GM21515 (cell line): ENCODE data around the gene TRIOBP.
"Not testable (repeated sequence)": the region's sequence is repeated elsewhere in the genome, so short reads cannot be mapped to it uniquely, and the experiment has no call there.

Experiments used
- ATAC-seq: cut with Tn5 transposase; IDR thresholded peaks from one replicate; pipeline ENCODE4 v1.9.1; 2021; ENCODE audit not compliant: unreplicated experiment

The TRIOBP gene, protein sequence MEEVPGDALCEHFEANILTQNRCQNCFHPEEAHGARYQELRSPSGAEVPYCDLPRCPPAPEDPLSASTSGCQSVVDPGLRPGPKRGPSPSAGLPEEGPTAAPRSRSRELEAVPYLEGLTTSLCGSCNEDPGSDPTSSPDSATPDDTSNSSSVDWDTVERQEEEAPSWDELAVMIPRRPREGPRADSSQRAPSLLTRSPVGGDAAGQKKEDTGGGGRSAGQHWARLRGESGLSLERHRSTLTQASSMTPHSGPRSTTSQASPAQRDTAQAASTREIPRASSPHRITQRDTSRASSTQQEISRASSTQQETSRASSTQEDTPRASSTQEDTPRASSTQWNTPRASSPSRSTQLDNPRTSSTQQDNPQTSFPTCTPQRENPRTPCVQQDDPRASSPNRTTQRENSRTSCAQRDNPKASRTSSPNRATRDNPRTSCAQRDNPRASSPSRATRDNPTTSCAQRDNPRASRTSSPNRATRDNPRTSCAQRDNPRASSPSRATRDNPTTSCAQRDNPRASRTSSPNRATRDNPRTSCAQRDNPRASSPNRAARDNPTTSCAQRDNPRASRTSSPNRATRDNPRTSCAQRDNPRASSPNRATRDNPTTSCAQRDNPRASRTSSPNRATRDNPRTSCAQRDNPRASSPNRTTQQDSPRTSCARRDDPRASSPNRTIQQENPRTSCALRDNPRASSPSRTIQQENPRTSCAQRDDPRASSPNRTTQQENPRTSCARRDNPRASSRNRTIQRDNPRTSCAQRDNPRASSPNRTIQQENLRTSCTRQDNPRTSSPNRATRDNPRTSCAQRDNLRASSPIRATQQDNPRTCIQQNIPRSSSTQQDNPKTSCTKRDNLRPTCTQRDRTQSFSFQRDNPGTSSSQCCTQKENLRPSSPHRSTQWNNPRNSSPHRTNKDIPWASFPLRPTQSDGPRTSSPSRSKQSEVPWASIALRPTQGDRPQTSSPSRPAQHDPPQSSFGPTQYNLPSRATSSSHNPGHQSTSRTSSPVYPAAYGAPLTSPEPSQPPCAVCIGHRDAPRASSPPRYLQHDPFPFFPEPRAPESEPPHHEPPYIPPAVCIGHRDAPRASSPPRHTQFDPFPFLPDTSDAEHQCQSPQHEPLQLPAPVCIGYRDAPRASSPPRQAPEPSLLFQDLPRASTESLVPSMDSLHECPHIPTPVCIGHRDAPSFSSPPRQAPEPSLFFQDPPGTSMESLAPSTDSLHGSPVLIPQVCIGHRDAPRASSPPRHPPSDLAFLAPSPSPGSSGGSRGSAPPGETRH (N-terminal part only)

DNA sequence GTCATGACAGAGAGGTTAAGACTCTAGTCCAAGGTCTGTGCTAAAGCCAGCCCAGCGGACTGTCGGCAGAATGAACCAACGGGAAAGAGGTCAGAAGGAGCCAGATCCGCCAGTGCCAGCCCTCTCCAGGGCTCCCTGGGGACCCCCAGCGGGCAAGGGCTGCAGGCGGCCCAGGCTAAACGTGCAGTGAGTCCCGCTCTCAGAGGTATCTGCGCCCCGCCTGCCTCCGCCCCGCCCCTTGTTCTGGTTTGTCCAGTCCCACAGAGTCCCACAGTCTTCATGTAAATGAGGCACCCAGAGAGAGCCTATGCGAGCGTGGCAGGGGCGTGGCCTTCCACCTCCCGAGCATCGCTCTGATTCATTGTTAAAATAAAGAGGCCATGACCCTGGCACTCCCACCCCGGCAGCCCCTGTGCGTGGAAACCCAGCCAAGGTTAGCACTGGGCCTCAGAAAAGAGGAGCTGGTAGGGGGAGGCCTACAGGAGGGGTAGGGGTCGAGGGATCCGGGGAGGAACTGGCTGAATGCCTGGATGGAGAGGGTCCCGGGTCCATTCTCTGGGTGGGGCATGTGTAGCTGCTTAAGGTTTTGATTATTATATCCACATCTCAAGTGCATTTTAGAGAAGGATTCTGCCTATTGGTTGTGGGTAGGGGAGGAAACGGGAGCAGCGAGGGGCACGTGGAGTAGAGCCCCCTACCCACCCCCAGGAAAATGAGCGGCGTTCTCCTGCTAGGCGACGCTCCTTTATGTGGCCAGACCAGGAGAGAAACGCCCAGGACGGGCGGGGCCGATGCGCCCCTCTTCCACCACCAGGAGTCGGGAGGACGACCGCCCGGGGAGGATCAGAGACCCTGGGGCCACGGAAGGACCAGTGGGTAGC is at the start of gene TRIOBP:
Gene TRIOBP, plus strand, starts transcription at position 392 of the 881 bp plus-strand sequence. CDS start 4,318 bp downstream, outside the sequence.
- ATAC-seq = peak; percentile 83

DNA sequence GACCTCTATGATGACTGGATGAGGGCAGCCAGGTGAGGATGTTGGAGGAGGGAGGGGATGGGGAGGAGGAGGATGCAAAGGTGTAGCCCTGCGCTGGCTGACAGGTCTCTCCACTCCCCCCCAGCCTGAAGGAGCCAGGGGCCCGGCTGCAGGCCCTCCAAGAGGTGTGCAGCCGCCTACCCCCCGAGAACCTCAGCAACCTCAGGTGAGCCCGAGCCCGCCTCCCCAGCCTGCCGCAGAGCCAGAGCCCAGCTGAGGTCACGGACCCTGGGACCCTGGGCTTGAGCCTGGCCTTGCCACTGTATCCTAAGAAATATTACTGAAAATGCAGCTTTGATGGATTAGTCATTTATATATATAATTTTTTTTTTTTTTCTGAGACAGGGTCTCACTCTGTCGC is 49.5 kb upstream of the TRIOBP start:
- no peak for ATAC-seq

DNA sequence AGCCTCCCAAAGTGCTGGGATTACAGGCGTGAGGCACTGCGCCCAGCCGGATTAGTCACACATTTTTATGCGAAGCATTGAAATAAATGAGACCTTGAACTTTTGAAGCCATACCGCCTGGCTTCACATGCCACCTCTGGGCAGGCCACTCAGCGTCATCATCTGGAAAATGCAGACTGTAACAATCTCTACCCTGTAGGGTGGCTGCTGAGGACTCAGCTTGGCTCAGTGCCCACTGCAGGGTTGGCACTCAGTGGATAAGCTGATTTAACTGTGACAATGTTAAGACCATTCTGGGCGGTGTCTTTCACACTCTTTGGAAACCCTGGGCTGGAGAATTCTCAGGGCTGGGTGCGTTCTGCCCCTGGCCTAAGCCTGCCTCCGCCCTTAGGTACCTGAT is 48.9 kb upstream of the TRIOBP start:
- no peak for ATAC-seq

DNA sequence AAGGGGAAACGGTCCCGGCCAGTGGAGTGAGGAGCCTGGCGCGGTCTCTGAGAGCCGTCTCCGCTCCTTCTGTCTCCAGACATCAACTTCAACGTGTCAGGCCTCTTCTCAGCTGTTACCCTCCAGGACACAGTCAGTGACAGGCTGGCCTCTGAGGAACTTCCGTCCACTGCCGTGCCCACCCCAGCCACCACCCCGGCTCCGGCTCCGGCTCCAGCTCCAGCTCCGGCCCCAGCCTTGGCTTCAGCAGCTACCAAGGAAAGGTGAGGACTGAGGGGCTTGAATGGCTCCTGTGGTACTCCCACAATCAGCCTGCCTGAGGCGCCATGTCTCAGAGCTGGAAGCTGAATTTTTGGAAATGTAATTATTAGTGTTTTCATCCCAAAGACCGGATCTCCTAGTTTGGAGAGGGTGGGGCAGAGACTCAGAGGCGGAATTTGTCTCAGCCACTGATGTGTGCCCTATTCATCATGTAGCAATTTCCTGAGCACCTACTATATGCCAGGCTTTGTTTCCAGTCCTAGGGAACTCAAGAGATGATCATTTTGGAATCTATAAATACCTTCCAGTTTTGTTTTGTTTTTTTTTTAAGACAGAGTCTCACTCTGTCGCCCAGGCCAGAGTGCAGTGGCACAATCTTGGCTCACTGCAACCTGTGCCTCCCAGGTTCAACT is 46.2 kb upstream of the TRIOBP start:
- ATAC-seq = no peak

DNA sequence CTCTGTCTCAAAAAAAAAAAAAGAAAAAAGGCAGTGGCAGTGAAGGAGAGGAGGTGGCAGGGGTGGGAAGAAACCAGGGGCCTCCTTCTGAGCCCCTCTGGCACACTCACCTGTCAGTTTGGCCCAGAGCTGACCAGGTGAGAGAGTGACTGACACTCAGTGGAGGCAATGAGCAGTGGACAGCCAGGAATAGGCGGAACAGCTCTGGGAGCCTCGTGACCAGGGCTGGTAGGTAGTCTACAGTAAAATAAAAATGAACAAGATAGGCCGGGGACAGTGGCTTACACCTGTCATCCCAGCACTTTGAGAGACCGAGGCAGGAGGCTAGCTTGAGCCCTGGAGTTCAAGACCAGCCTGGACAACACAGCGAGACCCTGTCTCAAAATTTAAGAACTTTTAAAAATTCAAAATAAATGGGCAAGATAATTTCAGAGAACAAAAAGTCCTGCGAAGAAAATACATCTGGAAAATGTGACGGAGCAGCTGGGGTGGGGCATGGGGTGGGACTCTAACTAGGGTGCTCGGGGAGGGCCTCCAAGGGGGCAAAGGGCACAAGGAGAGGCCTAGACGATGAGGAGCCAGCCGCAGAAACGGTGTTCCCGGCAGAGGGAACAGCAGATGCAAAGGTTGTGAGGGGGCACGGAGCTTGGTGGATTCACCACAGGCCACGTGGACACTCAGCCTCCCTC is 42.1 kb upstream of the TRIOBP start:
- no peak for ATAC-seq

DNA sequence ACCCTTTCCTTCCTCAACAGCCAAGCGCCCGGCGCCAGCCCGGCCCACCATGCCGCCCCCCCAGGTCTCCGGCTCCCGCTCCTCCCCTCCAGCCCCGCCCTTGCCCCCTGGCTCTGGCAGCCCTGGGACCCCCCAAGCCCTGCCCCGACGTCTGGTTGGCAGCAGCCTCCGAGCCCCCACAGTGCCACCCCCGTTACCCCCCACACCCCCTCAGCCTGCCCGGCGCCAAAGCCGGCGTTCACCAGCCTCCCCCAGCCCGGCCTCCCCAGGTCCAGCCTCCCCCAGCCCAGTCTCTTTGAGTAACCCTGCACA is 41.6 kb upstream of the TRIOBP start:
- no peak for ATAC-seq

DNA sequence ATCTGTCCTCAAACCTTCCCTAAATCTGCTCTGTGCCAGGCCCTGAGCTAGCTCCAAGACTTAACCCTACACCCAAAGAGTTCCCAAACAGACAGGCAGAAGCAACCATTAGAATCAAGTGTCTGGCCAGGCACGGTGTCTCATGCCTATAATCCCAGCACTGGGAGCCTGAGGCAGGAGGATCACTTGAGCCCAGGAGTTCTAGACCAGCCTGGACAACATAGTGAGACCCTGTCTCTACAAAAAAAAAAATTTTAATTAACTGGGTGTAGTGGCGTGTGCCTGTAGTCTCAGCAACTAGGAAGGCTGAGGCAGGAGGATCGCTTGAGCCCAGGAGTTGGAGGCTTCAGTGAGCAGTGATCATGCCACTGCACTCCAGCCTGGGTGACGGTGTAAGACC is 40.3 kb upstream of the TRIOBP start:
- not testable (repeated sequence) for ATAC-seq

DNA sequence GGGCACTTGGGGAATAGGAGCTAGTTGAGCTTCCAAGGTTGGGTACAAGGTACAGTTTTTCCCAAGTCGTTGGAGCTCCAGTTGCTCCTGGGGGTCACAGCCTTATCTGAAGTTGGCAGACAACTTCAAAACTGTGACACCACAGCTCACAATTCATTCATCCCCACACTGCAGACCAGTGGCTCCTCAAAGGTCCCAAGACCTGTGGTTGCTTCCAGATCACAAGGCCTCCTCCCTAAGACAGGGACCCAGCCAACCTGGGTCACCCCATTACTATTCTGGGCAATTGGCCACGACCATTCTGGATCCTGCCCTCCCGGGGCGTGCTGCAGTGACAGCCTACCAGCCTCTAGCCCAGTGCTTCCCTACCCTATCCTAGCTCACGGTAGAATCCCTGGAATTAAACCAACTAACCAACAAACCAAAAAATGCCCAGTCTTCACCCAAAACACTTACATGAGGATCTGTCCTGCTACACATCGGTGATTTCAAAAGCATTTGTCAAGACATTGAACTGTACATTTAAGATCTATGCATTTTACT is 39.2 kb upstream of the TRIOBP start:
- no peak for ATAC-seq

DNA sequence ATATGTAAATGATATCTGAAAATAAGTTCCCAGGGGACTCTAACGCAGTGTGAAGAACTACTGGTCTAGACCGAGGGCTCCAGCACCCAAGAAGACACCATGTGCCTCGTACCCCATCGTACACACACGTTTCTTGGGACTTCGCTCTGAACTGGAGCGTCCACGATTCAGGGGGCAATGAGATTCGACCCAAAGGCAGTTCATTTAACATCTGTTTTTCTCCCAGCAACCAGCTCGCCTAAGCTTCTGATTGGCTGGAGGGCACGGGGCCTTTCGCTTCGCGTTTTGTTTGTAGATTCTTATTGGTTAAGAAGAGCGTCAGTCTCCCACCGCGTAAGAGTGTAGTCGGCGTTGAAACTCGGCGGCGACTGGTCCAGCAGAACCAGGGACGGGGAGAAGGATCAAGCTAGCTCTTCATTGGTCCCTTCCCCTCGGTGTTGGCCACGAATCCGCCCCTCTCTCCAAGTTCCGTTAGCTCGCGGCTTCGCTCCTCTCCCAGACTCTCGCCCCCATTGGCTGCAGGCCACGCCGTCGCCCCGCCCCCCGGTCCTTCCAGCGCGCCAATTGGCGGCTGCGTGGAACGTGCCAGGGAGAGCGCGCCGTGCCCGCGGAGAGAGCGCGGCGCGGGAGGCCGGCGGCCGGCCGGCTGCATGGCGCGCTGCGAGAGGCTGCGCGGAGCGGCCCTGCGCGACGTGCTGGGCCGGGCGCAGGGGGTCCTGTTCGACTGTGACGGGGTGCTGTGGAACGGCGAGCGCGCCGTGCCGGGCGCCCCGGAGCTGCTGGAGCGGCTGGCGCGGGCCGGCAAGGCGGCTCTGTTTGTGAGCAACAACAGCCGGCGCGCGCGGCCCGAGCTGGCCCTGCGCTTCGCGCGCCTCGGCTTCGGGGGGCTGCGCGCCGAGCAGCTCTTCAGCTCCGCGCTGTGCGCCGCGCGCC is 38.4 kb upstream of the TRIOBP start, which contains the start of gene PDXP:
Gene PDXP, plus strand, starts transcription at position 591 of the 933 bp plus-strand sequence. Its CDS starts 60 bp downstream, at position 651.
- ATAC-seq = peak; percentile 79

DNA sequence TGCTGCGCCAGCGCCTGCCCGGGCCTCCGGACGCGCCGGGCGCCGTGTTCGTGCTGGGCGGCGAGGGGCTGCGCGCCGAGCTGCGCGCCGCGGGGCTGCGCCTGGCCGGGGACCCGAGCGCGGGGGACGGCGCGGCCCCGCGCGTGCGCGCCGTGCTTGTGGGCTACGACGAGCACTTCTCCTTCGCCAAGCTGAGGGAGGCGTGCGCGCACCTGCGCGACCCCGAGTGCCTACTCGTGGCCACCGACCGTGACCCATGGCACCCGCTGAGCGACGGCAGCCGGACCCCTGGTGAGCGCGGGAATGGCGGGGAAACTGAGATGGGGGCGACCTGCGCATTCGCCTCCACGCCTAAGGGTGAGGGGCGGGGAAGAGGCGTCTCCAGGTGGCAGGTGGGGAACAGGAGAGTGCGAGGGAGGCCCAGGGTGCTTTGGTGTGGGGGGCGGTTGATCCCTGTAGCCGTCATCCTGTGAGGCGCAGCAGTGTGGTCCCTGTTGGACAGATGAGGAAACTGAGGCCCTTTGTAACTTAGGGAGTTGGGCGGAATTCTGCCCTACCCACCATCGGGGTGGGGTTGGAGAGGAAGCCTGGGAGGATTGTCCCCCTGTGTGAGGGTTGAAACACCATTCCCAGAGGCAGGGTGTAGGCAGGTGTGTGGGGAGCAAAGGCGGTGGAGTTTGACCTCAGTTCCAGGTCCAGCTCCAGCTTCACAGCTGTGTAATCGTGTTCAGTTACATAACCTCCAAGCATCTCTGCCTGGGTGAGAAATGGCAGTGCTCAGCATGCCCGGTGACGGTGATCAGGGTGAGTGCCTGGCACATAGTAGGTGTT is 37.6 kb upstream of the TRIOBP start:
- ATAC-seq = peak; percentile 7

DNA sequence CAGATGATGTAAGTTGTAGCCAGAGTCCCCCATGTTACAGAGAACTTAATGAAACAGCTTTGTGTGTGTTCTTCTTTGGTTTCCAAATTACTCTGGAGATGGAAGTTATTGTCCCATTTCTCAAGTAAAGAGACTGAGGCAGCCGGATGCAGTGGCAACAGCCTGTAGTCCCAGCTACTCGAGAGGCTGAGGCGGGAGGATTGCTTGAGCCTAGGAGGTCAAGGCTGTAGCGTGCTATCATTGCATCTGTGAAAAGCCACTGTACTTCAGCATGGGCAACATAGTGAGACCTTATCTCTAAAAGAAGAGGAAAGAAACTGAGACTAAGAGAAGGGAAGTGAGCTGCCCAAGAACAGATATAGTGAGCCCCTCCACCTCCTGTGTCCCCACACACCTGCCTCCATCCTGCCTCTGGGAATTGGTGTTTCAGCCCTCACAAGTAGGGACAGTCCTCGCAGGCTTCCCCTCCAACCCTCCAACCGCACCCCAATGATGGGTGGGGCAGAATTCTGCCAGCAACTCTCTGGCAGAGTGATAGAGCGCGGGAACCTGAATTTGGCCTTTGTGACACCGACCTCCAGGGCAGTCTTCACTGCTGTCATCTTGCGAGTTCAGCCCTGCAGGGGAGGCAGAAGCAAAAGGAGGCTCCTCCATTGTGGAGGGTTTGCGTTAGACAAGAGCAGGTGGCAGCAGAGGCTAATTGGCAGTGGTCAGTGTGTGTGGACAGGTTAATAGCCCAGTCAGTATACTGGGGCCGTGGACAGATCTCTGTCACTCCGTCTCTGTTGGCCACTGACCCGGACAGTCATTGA is 36.7 kb upstream of the TRIOBP start:
- ATAC-seq = no peak

DNA sequence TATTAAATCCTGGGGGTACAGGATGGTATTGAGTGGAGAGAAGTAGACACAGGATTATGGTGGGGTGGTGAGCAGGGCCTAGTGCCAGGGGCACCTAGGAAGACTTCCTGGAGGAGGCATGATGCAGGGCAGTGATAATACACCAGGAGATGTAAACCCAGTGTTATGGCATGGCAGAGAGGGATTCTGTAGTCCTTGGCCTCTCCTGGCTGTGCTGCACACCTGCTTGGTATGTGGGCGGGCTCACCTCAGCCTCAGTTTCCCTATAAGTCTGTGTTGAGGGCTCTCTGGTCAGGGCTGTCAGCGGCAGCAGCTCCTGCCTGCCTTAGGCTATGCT is 36.2 kb upstream of the TRIOBP start:
- ATAC-seq = no peak

DNA sequence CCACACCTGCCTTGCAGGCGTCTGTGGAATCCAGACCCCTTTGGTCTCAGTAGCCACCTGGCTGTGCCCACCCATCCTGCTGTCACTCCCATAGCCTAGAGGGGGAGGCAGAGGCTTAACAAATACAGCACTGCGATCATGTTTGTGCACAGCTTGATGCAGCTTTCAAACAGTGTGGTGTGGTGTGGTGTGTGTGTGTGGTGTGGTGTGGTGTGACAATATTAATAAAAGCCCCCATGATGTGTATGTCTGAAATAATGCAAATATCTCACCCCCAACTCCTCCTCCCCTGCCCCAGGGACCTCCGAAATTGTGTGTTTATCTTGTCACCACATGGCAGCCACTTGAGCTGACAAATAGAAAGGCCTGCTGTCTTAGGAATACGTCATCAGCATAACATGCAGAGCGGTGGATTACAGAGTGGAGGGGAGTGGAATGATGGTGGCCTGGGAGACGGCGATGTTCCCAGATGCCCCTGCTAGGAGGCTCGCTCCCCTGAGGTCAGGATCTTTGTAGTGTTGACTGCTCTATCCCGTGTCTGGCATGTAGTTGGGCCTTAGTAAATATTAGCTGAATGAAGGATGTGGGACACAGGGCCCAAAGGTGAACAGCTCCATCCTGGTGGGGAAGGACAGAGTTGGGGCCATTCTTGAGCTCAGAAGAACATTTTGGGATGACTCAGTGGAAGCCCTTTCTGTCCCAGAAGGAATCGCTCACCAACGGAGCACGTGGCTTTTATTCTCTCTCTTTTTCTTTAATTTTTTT is 35.5 kb upstream of the TRIOBP start:
- ATAC-seq = no peak

DNA sequence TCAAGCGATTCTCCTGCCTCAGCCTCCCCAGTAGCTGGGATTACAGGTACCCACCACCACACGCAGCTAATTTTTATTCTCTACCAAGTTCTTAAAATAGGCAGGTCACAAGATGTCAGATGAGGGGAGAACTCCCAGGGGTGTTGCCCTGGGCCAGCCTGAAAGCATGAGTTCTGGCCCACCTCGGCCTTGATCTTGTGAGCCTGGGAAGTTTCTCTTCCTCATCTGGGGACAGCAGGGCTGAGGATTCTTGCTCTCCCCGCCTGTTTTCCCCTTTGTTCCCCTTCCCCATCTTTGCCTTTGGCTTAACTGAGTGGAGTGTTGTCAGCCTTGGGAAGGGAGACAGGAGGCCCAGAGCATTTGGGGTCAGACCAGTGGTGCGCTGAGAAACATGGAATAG is 34.8 kb upstream of the TRIOBP start:
- no peak for ATAC-seq

DNA sequence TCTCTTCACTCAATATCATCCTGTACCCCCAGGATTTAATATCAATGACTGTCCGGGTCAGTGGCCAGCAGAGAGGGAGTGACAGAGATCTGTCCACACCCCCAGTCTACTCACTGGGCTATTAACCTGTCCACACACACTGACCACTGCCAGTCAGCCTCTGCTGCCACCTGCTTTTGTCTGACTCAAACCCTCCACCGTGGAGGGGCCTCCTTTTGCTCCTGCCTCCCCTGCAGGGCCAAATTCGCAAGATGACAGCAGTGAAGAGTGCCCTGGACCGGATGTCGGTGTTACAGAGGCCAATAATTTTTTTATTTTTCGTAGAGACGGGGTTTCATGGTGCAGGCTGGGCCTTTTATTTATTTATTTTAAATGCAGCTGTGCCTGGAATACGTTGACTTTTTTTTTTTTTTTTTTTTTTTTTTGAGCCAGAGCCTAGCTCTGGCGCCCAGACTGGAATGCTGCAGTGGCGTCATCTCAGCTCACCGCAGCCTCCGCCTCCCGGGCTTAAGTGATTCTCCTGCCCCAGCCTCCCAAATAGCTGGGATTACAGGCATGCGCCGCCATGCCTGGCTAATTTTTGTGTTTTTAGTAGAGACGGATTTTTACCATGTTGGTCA is 33.2 kb upstream of the TRIOBP start:
- ATAC-seq = no peak
